Measurements from ENCODE around the gene HYI. TPM values are rescaled to one million over a fixed set of nuclear protein-coding genes. Genes with fewer than 3 reads are reported as not detected.

Gene HYI
- total RNA-seq, 1 donor from 2014 or later, result 56.4 TPM

DNA sequence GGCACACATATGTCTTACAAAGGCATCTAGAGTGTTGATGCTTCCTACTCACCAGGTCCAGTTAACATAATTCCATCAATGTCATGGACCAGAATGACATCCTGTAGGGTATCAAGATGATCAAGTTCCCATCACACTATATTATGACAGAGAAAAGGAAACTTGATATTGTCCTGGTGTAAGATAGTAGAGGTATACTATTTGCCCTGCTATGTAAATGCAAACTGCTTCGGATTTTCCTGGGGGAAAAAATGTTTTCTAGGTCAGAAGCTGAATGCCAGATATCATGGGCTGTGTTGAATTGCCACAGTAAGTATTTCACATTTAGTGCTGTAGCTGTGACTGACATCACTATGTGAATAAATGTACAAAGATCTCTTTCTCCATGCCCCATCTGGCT, 16.2 kb upstream of the HYI start:
- H3K36me3 ChIP-seq, result no peaks in the 10 kb centered on the region
- H3K9me3 ChIP-seq, result no peaks in the 10 kb centered on the region
- TF ChIP-seq, protein P1, sequence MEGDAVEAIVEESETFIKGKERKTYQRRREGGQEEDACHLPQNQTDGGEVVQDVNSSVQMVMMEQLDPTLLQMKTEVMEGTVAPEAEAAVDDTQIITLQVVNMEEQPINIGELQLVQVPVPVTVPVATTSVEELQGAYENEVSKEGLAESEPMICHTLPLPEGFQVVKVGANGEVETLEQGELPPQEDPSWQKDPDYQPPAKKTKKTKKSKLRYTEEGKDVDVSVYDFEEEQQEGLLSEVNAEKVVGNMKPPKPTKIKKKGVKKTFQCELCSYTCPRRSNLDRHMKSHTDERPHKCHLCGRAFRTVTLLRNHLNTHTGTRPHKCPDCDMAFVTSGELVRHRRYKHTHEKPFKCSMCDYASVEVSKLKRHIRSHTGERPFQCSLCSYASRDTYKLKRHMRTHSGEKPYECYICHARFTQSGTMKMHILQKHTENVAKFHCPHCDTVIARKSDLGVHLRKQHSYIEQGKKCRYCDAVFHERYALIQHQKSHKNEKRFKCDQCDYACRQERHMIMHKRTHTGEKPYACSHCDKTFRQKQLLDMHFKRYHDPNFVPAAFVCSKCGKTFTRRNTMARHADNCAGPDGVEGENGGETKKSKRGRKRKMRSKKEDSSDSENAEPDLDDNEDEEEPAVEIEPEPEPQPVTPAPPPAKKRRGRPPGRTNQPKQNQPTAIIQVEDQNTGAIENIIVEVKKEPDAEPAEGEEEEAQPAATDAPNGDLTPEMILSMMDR (IDR thresholded peaks at IDR 0.05), result no peak
- H3K4me3 ChIP-seq, result no peak overlapping the region
- no peaks in the 10 kb centered on the region for H3K4me1 ChIP-seq
- H3K27me3 ChIP-seq, result no peaks in the 10 kb centered on the region
- intact Hi-C loops (cut with DNase I), result no loop called here
- H3K27ac ChIP-seq, result no peak overlapping the region
- no peak for DNase-seq (ENCODE audit: low spot score in 2 of 2)

DNA sequence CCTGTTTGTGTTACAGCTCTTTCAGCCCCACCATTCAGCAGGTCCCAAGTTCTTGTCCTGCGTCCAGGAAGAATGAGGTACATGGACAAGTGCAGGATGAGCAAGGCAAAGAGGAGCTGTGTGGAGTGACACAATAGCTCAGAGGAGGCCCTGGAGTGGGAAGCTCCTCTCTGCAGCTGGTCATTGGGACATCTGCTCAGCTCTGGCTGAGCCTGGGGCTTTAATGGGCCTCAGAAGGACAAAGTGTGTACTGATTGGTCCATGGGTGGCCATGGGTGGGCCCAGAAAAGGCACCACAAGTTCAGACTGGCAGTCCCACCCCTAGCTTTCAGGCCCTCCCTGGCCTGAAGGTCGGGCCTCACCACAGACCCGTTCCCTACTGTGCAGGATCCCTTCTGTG, 14.7 kb upstream of the HYI start:
- TF ChIP-seq, protein P1 (IDR thresholded peaks at IDR 0.05), result no peak
- H3K27ac ChIP-seq, result no peak overlapping the region
- H3K27me3 ChIP-seq, result no peaks in the 10 kb centered on the region
- no peak overlapping the region for H3K4me3 ChIP-seq
- intact Hi-C loops (cut with DNase I), result no loop called here
- no peaks in the 10 kb centered on the region for H3K4me1 ChIP-seq
- no peaks in the 10 kb centered on the region for H3K36me3 ChIP-seq
- no peak for DNase-seq (ENCODE audit: low spot score in 2 of 2)
- H3K9me3 ChIP-seq, result no peaks in the 10 kb centered on the region

DNA sequence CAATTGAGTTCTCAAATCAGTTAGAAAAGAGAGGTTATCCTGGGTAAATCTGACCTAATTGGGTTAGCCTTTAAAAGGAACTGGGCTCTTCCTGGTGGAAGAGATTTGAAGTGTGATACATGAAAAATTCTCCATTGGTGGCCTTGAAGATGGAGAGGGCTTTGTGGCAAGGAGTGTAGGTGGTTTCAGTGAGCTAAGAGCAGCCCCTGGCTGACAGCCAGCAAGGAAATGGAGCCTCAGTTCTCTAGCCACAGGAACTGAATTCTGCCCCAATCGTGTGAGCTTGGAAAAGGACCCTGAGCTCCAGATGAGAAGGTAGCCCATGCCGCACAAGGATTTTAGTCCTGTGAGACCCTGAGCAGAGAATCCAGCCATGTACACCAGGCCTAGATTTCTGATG, 12.7 kb upstream of the HYI start:
- no peaks in the 10 kb centered on the region for H3K4me1 ChIP-seq
- no peak overlapping the region for H3K27ac ChIP-seq
- intact Hi-C loops (cut with DNase I), result no loop called here
- no peak overlapping the region for H3K4me3 ChIP-seq
- H3K9me3 ChIP-seq, result no peaks in the 10 kb centered on the region
- DNase-seq (ENCODE audit: low spot score in 2 of 2), result no peak
- TF ChIP-seq, protein P1 (IDR thresholded peaks at IDR 0.05), result no peak
- no peaks in the 10 kb centered on the region for H3K36me3 ChIP-seq
- H3K27me3 ChIP-seq, result no peaks in the 10 kb centered on the region

DNA sequence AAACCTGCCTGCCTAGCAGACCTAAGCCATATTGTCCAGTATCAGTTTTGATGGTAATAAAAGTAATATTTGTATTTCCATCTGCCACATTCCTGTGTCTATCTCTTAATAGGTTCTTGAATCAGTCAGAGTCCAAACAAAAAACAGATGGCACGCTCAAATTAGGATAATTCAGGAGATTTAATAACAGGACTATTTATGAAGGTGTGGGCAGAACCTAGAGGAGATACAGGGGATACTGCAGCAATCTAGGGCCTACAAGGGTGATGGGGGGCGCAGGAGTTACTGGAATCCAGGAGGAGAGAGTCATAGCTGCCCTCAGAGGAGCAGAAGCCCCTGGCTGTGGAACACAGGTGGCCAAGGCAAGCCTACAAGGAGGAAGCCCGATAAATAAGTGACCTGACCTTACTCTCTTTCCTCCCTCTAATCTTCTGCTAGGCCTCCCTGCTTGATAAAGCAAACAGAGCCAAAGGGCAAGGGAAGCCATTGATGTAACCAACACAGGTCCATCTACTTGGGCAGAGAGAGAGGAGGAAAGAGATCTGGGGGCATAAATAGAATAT, 11.9 kb upstream of the HYI start:
- no peak for DNase-seq (ENCODE audit: low spot score in 2 of 2)
- intact Hi-C loops (cut with DNase I), result no loop called here
- Histone ChIP-seq H3K27me3 (no peaks in the 10 kb centered on the region), H3K27ac (no peak overlapping the region), H3K4me3 (no peak overlapping the region), H3K4me1 (no peaks in the 10 kb centered on the region), H3K9me3 (no peaks in the 10 kb centered on the region), H3K36me3 (no peaks in the 10 kb centered on the region)
- TF ChIP-seq, protein P1 (IDR thresholded peaks at IDR 0.05), result no peak

DNA sequence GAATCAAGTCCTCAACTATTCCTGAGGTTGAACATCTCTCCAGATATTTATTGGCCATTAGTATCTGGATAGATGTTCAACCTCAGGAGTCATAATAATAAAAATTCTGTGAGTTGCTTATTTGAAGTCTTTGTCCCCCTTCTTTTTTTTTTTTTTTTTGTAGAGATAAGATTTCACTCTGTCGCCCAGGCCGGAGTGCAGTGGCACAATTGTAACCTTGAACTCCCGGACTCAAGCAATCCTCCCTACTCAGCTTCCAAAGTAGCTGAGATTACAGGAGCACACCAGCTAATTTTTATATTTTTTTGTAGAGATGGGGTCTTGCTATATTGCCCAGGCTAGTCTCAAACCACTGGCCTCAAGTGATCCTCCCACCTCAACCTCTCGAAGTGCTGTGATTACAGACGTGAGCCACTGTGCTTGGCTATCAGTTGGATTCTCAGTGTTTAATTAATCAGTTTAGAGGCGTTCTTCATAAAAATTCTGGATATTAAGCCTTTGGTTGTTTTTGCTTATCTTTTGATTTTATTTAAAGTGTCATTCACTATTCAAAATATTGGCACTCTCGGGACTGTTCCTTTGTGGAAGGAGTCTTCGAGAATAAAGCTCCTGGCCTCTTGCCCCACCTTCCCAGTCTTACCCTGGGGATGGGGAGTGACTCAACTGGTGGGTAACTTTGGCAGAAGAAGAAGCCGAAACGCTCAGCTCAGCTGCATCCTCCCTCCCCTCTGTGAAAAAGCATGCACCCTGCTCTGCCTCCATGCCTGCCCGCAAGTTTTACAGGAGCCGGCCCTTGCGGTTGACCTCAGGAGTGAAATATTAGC, 11.2 kb upstream of the HYI start:
- DNase-seq (ENCODE audit: low spot score in 2 of 2), result no peak
- intact Hi-C loops (cut with DNase I), result no loop called here
- no peaks in the 10 kb centered on the region for H3K36me3 ChIP-seq
- no peaks in the 10 kb centered on the region for H3K27me3 ChIP-seq
- TF ChIP-seq, protein P1 (IDR thresholded peaks at IDR 0.05), result no peak
- H3K4me1 ChIP-seq, result no peaks in the 10 kb centered on the region
- H3K9me3 ChIP-seq, result no peaks in the 10 kb centered on the region
- H3K27ac ChIP-seq, result no peak overlapping the region
- no peak overlapping the region for H3K4me3 ChIP-seq
